Aortic smooth muscle cell (primary cell): ENCODE measurements around the gene ZNF80. TPM values are rescaled to one million over a fixed set of nuclear protein-coding genes. Genes with fewer than 3 reads are reported as not detected.

ENCODE experiments used
- total RNA-seq: library from RNA; depleted of rRNA; stranded (reverse); fragments of >200 nt; gene quantifications from 2 replicates; pipeline ENCODE4 v1.2.3, GENCODE V29; 2014

The ZNF80 gene
- total RNA-seq: 0.06 TPM in 1 of 2 replicates, not detected in the other

GRCh38 chr3:114237478-114237877 is at the start of gene ZNF80:
ZNF80 (minus strand) TSS chr3:114237578; CDS start chr3:114237074, 504 bp downstream.

Other genes with a start within 250 kb of the ZNF80 start
- 3.2 and 3.9 TPM in 2 replicates for gene CCDC191, start 181.1 kb downstream of the ZNF80 start, total RNA-seq
- gene QTRT2, start 180.8 kb downstream of the ZNF80 start, total RNA-seq: 17.7 and 21.7 TPM in 2 replicates
- not detected in 2 replicates for gene DRD3, start 58.5 kb downstream of the ZNF80 start, total RNA-seq
- under 0.01 and 0.13 TPM in 2 replicates for gene TIGIT, start 56.5 kb upstream of the ZNF80 start, total RNA-seq